ENCODE results near the gene TCF25.

DNA sequence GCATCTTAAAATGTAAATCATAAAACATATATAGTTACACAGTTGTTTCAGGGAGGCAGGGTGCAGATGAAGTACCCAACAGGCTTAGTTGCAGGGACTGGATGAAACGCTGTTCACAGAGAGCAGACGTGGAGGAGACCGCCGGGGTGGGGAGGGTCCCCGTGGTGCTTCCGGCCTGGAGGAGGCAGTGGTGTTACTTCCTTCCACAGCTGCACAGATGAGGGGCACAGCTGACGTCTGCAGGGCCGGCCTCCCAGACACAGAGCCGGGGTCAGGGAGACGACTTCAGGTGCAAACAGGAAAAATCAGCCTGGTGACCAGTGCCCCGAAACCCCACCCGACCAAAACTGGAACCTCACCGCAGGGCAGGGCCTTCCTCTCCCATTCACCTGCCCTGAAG, 28.0 kb upstream of the TCF25 start:
- TF ChIP-seq MAX (IDR thresholded peaks at IDR 0.05) (no peak), TCF12 (IDR thresholded peaks at IDR 0.05; ENCODE audit: low read depth) (no peak), FOXM1 (IDR thresholded peaks at IDR 0.05; ENCODE audit: borderline replicate concordance, low read depth) (no peak), NFIC (IDR thresholded peaks at IDR 0.05) (no peak), CREB1 (IDR thresholded peaks at IDR 0.05; ENCODE audit: low read depth) (no peak), CEBPB (IDR thresholded peaks at IDR 0.05) (no peak), TAF1 (IDR thresholded peaks at IDR 0.05; ENCODE audit: low read depth) (no peak), RAD21 (IDR thresholded peaks at IDR 0.05; ENCODE audit: low read depth) (no peak), USF1 (IDR thresholded peaks at IDR 0.05) (no peak), YY1 (IDR thresholded peaks at IDR 0.05; ENCODE audit: low read depth) (no peak)
- TF ChIP-seq, protein P1, sequence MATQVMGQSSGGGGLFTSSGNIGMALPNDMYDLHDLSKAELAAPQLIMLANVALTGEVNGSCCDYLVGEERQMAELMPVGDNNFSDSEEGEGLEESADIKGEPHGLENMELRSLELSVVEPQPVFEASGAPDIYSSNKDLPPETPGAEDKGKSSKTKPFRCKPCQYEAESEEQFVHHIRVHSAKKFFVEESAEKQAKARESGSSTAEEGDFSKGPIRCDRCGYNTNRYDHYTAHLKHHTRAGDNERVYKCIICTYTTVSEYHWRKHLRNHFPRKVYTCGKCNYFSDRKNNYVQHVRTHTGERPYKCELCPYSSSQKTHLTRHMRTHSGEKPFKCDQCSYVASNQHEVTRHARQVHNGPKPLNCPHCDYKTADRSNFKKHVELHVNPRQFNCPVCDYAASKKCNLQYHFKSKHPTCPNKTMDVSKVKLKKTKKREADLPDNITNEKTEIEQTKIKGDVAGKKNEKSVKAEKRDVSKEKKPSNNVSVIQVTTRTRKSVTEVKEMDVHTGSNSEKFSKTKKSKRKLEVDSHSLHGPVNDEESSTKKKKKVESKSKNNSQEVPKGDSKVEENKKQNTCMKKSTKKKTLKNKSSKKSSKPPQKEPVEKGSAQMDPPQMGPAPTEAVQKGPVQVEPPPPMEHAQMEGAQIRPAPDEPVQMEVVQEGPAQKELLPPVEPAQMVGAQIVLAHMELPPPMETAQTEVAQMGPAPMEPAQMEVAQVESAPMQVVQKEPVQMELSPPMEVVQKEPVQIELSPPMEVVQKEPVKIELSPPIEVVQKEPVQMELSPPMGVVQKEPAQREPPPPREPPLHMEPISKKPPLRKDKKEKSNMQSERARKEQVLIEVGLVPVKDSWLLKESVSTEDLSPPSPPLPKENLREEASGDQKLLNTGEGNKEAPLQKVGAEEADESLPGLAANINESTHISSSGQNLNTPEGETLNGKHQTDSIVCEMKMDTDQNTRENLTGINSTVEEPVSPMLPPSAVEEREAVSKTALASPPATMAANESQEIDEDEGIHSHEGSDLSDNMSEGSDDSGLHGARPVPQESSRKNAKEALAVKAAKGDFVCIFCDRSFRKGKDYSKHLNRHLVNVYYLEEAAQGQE (IDR thresholded peaks at IDR 0.05; ENCODE audit: low read depth) = no peak

Measured in Ishikawa (cell line).